HS-27A (cell line): ENCODE measurements around the gene TPH1.

ENCODE experiments used
- DNase-seq: peaks from one replicate; pipeline ENCODE4 v3.0.0-alpha.2; 2012; ENCODE audit warnings: low read depth, missing footprints

The TPH1 gene

DNA sequence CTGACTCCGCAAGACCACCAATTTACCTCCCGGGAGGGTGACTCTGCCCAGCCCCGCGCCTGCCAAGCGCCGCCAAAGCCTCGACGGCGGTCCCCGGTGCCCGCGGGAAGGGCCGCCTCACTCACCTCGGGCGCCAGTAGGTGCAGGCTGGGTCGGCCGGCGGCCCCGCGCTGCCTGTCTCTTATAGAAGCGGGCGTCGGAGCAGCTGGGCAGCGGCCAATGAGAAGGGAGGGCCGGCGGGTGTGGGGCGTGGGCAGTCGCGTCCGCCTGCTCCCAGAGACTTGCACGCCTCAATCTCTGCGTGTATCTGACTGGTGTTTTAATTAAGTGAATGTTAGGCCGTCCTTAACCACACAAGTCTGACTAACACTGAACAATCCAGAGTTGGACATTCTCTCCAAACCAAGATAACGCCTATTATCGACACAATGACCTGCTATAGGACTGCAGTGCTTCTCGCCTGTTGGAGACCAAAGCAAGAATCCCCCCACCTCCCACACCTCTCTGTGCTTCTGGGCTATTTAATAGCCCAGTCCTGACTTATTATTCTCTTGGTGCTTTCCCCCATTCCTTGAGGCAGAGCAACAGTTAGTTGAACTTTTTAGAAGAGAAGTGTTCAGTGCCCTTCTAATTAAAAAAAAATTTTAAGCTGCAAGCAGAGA, at the start of gene TPH1:
TPH1 (minus strand) TSS at position 154 of the 662 bp plus-strand sequence. CDS start 5,507 bp downstream, outside the sequence.
- DNase-seq, result no peak

DNA sequence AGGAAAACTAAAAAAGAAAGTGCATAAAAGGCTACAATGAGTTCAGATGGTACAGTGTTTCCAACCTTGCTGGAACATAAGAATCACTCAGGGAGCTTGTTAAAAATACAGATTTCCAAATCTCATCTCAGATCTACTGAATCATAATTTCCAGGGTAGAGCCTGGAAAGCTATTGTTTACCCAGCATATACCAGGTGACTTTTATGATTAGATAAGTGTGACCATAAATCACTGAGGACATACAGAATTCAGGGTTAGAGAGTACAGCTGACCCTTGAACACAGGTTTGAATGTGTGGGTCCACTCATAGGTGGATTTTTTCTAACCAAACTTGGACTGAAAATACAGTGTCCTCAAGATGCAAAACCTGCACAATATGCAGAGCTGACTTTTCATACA, 47.9 kb upstream of the TPH1 start:
- no peak for DNase-seq

DNA sequence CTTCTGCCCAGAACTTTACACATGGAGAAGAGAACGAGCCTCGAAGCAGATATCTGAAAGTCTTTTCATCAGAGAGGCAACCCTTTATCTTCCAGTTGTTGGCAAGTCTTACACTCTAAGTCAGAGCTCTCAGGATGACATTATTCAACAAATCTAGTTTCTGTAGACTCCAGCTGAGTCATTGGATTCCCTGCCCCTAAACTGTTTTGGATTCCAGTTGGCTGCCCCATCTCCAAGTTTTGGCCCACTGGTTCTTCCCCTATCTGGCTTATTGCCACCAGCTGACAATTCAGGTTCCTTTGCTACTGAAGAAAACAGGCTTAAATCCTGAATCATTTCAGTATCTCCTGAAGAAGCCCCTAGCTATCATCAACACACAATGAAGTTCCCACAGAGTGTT, 45.7 kb upstream of the TPH1 start:
- DNase-seq, result no peak

DNA sequence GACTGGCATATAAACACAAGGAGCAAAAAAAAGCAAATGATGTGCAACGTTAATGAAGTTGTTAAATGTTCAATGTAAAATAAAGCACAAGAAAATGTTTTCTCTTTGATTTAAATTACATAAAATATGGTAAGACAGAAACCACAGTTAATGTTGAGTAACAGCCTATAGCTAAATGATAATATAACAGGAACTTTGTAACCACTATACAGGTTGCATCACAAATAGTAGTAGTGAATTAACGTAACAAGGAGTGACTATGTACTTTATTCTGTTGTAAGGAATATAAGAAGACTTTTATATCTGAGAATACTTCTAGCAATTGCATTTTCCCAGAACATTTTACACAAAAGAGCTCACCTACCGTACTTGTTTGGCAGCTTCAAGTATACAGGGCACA, 42.9 kb upstream of the TPH1 start:
- no peak for DNase-seq

GRCh38 chr11:18088366-18088765, 42.3 kb upstream of the TPH1 start:
- DNase-seq, result no peak

GRCh38 chr11:18081551-18081950, 35.5 kb upstream of the TPH1 start:
- DNase-seq, result no peak

DNA sequence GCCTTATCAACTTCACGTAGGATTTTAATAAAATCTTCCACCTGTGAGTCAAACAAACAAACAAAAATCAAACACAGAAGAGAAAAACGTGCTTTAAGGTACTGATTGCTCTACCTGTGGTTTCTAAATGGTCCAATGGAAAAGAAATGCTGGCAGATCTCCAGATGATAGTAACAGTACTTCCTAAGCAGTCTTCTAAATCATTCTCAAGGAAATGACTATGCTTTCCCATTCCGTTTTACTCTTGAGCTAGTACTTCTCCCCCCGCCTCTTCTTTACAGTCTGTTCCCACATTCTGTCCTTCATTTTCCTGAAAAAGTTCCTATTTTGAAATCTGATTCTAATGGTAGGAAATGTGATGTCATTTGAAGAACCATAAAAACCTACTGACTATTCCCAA, 34.4 kb upstream of the TPH1 start:
- no peak for DNase-seq

DNA sequence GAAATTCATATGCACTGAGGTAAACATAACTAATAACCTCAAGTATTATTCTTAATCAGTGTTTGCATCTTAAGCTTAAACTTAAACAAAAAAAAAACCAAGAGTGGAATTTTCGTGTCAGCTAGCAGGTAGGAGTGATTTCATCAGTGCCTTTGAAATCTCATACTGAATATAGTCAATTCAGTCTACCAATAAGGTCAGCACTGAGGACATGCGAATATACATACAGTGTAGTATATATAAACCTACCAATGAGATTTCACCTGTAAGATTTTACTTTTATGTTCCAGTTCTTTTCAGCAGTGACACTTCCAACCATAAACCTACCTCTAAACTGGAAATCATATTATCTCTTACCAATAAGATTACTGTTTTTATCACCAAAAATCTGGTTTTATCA, 32.8 kb upstream of the TPH1 start:
- DNase-seq, result no peak

GRCh38 chr11:18075444-18075843, 29.4 kb upstream of the TPH1 start:
- DNase-seq, result no peak

DNA sequence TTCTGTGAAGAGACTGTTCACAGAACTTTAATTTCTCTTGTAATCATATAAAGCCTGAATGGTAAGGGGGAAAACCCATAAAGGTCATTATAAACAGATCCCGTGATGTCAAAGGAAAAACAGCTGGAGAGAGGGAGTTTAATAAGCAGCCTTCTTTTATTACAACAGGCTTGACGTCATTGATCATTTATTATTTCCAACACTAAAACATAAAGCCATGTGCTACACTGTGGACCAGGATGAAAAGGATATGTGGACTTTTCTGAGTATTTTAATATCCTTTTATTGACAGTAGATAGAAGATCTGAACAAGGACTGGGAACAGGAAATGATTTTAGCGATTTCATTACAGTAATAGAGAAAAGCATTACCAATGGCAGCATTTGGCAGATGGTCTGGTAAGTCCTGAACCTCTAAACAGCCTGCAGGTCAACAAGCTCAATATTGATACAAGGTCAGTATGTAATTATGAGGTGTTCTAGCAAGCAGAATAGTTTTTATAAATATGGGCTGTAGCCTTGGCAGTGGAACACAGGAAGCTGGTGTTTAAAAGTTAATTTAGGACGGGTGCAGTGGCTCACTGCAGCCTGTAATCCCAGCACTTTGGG, 25.1 kb upstream of the TPH1 start:
- DNase-seq, result no peak

GRCh38 chr11:18067372-18067771, 21.3 kb upstream of the TPH1 start:
- no peak for DNase-seq

- no peak for DNase-seq
These were observed 20.6 kb upstream of the TPH1 start for GRCh38 chr11:18066626-18067025.

DNA sequence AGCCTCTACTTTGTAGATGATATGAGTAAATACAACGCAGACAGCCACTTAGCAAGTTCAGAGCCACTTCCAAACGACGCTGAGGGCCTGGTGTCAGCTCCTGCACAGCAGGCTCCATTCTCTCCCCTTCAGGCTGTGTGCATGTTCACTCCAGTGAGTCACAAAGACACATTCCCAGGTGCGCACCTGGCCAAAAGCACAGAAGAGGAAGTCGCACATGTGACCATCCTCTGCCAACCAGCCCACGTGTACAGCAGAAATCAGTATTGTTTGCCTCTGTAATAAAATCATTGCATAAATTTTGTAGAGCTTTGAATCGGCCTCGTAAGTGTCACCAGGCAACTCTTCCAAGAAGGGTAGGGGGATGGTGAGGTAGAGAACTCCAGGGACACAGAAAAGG, 19.5 kb upstream of the TPH1 start:
- DNase-seq, result no peak

GRCh38 chr11:18064450-18065054, 18.5 kb upstream of the TPH1 start:
- DNase-seq, result no peak

DNA sequence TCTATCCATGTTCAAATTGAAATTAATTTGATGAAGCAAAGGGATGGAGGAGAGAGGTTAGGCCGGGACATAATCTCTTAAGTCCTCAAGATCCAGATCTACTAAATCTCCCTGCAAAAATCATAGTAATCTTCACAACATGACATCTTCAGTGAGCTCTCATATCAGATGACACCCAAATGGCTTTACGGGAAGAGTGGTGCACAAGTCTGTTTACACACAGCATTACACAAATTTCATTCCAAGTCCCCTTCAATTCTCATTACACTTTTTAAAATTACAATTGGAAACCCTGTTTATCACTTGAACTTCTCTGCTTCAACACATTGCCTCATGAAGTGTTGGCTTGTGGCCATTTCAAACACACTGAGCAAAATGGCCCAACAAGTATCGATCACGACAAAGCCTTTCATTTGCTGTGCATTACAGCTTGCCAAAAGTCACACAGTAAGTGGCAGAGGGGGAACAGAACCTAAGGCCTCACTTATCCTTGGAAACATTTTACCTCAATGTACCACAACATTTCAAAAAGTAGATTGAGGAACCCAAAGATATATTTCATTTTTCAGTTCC, 17.9 kb upstream of the TPH1 start:
- no peak for DNase-seq

GRCh38 chr11:18063125-18063524, 17.1 kb upstream of the TPH1 start:
- no peak for DNase-seq

GRCh38 chr11:18061351-18061750, 15.3 kb upstream of the TPH1 start:
- DNase-seq, result no peak

GRCh38 chr11:18056561-18057181, 10.6 kb upstream of the TPH1 start:
- no peak for DNase-seq

DNA sequence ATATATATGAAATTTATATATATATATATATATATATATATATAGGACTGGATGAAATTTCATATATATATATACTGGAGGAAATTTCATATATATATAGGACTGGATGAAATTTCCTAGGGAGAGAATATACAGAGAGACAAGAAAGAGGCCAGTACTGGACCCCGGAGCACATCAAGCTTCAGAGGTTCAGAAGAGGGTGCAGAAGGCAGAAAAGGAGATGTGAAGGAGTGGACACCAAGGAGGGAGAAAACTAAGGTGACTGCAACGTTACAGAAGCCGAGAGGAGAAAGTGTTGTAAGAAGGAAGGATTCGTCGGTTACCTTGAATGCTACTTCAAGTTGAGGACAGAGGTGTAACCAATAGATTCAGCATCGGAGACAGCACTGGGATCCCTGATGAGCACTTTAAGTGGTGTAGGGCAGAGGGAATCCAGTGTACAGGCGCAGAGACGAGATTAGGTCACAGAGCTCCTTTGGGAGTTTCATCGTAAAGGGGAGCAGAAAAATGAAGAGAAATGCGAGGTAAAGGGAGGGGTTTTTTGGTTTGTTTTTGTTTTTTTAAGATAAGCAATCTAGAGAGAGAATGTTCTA, 8.5 kb upstream of the TPH1 start:
- no peak for DNase-seq

- DNase-seq, result no peak
These were observed 4.8 kb upstream of the TPH1 start for GRCh38 chr11:18050848-18051247.

DNA sequence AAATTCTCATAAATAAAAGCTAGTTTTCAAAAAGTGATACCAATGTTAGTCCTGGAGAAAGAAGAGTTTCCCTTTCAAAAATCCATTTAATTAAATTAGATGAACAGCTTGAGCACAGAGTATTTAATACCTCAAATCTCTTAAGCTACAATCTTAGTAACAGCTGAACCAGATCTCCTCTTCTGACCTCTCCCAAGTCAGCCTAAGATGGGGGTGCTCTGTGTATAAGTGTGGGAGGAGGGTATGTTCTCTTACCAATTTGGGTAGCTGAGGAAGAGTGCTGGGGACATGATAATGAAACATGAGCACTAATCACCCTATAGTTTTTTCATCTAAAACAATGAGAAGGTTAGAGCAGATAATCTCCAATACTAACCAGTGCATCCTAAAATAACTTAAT, 9.6 kb downstream of the TPH1 start:
- no peak for DNase-seq

GRCh38 chr11:18027475-18027874, 18.6 kb downstream of the TPH1 start:
- no peak for DNase-seq

- no peak for DNase-seq
These were observed 23.6 kb downstream of the TPH1 start for GRCh38 chr11:18022419-18022818.
